Right atrium auricular region (tissue), 2 donors: ENCODE measurements around the gene RAB3IP. TPM values are rescaled to one million over a fixed set of nuclear protein-coding genes. Genes with fewer than 3 reads are reported as not detected.

Source experiments
- DNase-seq: peaks from one replicate; pipeline ENCODE4 v3.0.0-alpha.2; 2019; ENCODE audit warnings: low spot score
- H3K27ac ChIP-seq, 2 donors: fragments of 200-600 bp; sonication (generic); 1 replicate in 1 of 2; 2 replicates in 1 of 2; pipeline ENCODE4 v1.5.1; 2016 to 2019
- H3K27me3 ChIP-seq, 2 donors: fragments of 200-600 bp; sonication (generic); one replicate each; pipeline versions ENCODE4 v1.5.1 to v1.6.0; 2017 to 2019
- H3K36me3 ChIP-seq: fragments of 200-600 bp; sonication (generic); one replicate; pipeline ENCODE4 v1.5.1; 2016
- H3K4me1 ChIP-seq, 2 donors: fragments of 200-600 bp; sonication (generic); one replicate each; pipeline versions ENCODE4 v1.5.1 to v1.6.0; 2017 to 2019
- H3K4me3 ChIP-seq, 2 donors: fragments of 200-600 bp; sonication (generic); 1 replicate in 1 of 2; 2 replicates in 1 of 2; pipeline ENCODE4 v1.5.1; 2017 to 2019; ENCODE audit warnings: mild to moderate bottlenecking in 1 of 2, moderate library complexity in 1 of 2
- H3K9me3 ChIP-seq, 2 donors: fragments of 200-600 bp; sonication (generic); one replicate each; pipeline ENCODE4 v1.5.1; 2019
- total RNA-seq, 2 donors: library from RNA; depleted of rRNA; stranded (reverse); fragments of >200 nt; gene quantifications; one replicate each; pipeline ENCODE4 v1.1.0, GENCODE V29; 2016
- TF ChIP-seq, protein P1 (sequence below), 2 donors: fragments of 200-600 bp; sonication (generic); IDR thresholded peaks; one replicate each; pipeline ENCODE4 v1.5.1; 2019; ENCODE audit warnings: antibody characterized with exemption in 2 of 2

Gene RAB3IP
- total RNA-seq, 2 donors from 2014 or later, result 27.2 to 37.1 TPM

- DNase-seq, result no peak
- no peaks in the 10 kb centered on the region for H3K4me1 ChIP-seq
- no peaks in the 10 kb centered on the region for H3K9me3 ChIP-seq
- H3K27me3 ChIP-seq, result no peaks in the 10 kb centered on the region
- H3K27ac ChIP-seq, result no peak overlapping the region
- TF ChIP-seq, protein P1, sequence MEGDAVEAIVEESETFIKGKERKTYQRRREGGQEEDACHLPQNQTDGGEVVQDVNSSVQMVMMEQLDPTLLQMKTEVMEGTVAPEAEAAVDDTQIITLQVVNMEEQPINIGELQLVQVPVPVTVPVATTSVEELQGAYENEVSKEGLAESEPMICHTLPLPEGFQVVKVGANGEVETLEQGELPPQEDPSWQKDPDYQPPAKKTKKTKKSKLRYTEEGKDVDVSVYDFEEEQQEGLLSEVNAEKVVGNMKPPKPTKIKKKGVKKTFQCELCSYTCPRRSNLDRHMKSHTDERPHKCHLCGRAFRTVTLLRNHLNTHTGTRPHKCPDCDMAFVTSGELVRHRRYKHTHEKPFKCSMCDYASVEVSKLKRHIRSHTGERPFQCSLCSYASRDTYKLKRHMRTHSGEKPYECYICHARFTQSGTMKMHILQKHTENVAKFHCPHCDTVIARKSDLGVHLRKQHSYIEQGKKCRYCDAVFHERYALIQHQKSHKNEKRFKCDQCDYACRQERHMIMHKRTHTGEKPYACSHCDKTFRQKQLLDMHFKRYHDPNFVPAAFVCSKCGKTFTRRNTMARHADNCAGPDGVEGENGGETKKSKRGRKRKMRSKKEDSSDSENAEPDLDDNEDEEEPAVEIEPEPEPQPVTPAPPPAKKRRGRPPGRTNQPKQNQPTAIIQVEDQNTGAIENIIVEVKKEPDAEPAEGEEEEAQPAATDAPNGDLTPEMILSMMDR (IDR thresholded peaks at IDR 0.05), result no peak
- H3K4me3 ChIP-seq, result no peak overlapping the region
- H3K36me3 ChIP-seq, result no peaks in the 10 kb centered on the region
These were observed 36.8 kb upstream of the RAB3IP start for GRCh38 chr12:69701826-69702225.

GRCh38 chr12:69703146-69703642, 35.5 kb upstream of the RAB3IP start:
- Histone ChIP-seq H3K27me3 (no peaks in the 10 kb centered on the region), H3K9me3 (no peaks in the 10 kb centered on the region), H3K27ac (no peak overlapping the region), H3K4me3 (no peak overlapping the region), H3K4me1 (no peaks in the 10 kb centered on the region), H3K36me3 (no peaks in the 10 kb centered on the region)
- TF ChIP-seq, protein P1 (IDR thresholded peaks at IDR 0.05), result no peak
- no peak for DNase-seq

GRCh38 chr12:69704357-69704756, 34.3 kb upstream of the RAB3IP start:
- TF ChIP-seq, protein P1 (IDR thresholded peaks at IDR 0.05), result no peak
- H3K4me1 ChIP-seq, result no peaks in the 10 kb centered on the region
- DNase-seq, result no peak
- H3K36me3 ChIP-seq, result no peaks in the 10 kb centered on the region
- H3K27me3 ChIP-seq, result no peaks in the 10 kb centered on the region
- H3K4me3 ChIP-seq, result no peak overlapping the region
- no peaks in the 10 kb centered on the region for H3K9me3 ChIP-seq
- H3K27ac ChIP-seq, result no peak overlapping the region

DNA sequence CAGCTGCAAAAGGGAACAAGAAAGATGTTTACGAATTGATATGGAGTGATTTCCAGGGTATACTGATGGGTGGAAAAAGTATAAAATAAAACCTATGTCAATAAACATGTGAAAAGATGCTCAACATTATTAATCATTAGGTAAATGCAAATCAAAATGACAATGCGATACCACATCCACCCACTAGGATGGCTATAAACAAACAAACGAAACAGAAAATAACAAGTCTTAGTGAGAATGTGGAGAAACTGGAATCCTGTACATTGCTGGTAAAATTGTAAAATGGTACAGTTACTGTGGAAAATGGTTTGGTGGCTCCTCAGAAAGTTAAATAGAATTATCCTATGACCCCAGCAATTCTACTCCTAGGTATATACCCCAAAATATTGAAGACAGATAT, 30.0 kb upstream of the RAB3IP start:
- no peak for DNase-seq
- TF ChIP-seq, protein P1 (IDR thresholded peaks at IDR 0.05), result no peak
- Histone ChIP-seq H3K27ac (no peak overlapping the region), H3K4me1 (no peaks in the 10 kb centered on the region), H3K9me3 (no peaks in the 10 kb centered on the region), H3K36me3 (no peaks in the 10 kb centered on the region), H3K27me3 (no peaks in the 10 kb centered on the region), H3K4me3 (no peak overlapping the region)

- H3K27me3 ChIP-seq, result no peaks in the 10 kb centered on the region
- H3K36me3 ChIP-seq, result no peaks in the 10 kb centered on the region
- TF ChIP-seq, protein P1 (IDR thresholded peaks at IDR 0.05), result no peak
- H3K9me3 ChIP-seq, result no peaks in the 10 kb centered on the region
- H3K27ac ChIP-seq, result no peak overlapping the region
- no peaks in the 10 kb centered on the region for H3K4me1 ChIP-seq
- H3K4me3 ChIP-seq, result no peak overlapping the region
- no peak for DNase-seq
These were observed 25.8 kb upstream of the RAB3IP start for GRCh38 chr12:69712826-69713225.

DNA sequence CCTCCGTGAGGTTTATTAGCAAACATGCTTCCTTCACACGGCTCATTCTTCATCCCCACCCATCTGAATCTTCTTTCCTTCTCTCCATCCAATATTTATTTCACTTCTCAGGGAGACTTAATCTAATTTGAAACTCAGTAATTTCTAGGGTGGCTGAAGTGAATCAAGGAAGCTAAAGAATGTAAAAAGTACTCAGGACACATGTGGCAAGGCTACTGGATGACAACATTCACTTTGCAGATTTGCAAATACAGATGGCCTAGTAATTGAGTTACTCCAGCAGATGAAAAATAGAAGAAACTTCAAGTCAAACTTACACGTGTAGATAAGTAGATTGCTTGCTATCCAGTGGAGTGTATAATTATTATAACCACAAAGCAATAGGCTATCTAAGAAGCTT, 24.1 kb upstream of the RAB3IP start:
- H3K27me3 ChIP-seq, result no peaks in the 10 kb centered on the region
- no peak for DNase-seq
- no peak overlapping the region for H3K27ac ChIP-seq
- no peaks in the 10 kb centered on the region for H3K9me3 ChIP-seq
- no peaks in the 10 kb centered on the region for H3K36me3 ChIP-seq
- no peak overlapping the region for H3K4me3 ChIP-seq
- H3K4me1 ChIP-seq, result no peaks in the 10 kb centered on the region
- TF ChIP-seq, protein P1 (IDR thresholded peaks at IDR 0.05), result no peak
